Activated T-cell treated with anti-CD3 and anti-CD28 coated beads for 48 hours (primary cell): ENCODE results near the gene USP2.

ENCODE experiments used
- DNase-seq: peaks from one replicate; pipeline ENCODE4 v3.0.0-alpha.2; 2020; ENCODE audit warnings: low read depth

USP2 gene

DNA sequence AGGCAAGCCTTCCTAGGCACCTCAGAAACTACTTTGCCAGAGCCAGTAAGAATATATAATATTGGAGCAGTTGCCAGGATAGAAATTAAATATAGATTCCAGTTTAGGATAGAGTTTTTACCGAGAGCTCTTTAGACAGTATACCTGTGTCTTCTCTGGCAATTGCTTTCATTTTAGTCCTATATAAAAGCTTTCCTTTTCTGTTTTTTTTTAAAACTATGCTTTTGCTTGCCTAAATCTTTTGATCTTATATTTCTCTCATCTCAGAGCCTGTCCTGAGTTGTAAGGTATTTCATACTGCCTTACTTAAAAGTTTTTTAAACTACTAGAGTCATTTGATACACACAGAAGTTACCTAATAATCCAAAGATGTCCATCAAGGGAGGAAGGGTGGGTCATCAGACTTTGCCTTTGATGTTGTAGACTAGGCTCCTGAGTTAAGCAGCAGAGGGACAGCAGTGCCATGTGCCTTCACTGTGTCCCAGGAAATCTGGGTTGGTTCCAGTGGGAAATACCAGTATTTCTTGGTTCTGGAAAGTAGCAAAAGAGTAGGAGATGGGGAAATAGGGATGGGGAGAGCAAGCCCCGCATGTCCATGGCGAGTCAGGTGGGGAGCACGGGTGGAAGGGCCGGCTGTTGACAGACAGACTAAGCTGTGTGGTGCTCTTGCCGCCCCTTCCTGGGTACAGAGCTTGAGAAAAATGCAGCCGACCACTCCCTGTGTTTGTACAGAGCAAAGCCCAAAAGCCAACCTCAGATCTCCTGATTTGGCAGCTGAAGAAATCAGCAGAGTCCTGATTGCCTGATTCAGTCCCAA is 75.7 kb downstream of the USP2 start:
- no peak for DNase-seq
